ENCODE results near the gene PTPN5.

The PTPN5 gene

GRCh38 chr11:18739685-18740084 lies 51.9 kb downstream of the PTPN5 start:
- no peak for DNase-seq (ENCODE audit: low read depth)

- DNase-seq (ENCODE audit: low read depth), result no peak
Measured at GRCh38 chr11:18737642-18738041, 54.0 kb downstream of the PTPN5 start.

GRCh38 chr11:18736590-18737148 lies 54.9 kb downstream of the PTPN5 start:
- no peak for DNase-seq (ENCODE audit: low read depth)

- no peak for DNase-seq (ENCODE audit: low read depth)
Measured at GRCh38 chr11:18733202-18733601, 58.4 kb downstream of the PTPN5 start.

- DNase-seq (ENCODE audit: low read depth), result peak; percentile 49
Measured at GRCh38 chr11:18731949-18732821, 59.4 kb downstream of the PTPN5 start.

GRCh38 chr11:18731441-18731840 lies 60.2 kb downstream of the PTPN5 start:
- DNase-seq (ENCODE audit: low read depth), result no peak

GRCh38 chr11:18730020-18730419 lies 61.6 kb downstream of the PTPN5 start:
- no peak for DNase-seq (ENCODE audit: low read depth)

GRCh38 chr11:18729426-18729825 lies 62.2 kb downstream of the PTPN5 start:
- no peak for DNase-seq (ENCODE audit: low read depth)

GRCh38 chr11:18728658-18729057 lies 62.9 kb downstream of the PTPN5 start:
- no peak for DNase-seq (ENCODE audit: low read depth)

GRCh38 chr11:18727479-18728236 lies 63.9 kb downstream of the PTPN5 start:
- peak; percentile 33 for DNase-seq (ENCODE audit: low read depth)

- no peak for DNase-seq (ENCODE audit: low read depth)
Measured at GRCh38 chr11:18726040-18726439, 65.6 kb downstream of the PTPN5 start, which contains the start of gene IGSF22. Gene IGSF22, minus strand, starts transcription at chr11:18726188. Its CDS starts 1,952 bp downstream, at chr11:18724236.

- no peak for DNase-seq (ENCODE audit: low read depth)
Measured at GRCh38 chr11:18723991-18724390, 67.6 kb downstream of the PTPN5 start.

GRCh38 chr11:18722293-18722637 lies 69.3 kb downstream of the PTPN5 start:
- DNase-seq (ENCODE audit: low read depth), result no peak

GRCh38 chr11:18721561-18722292 lies 69.9 kb downstream of the PTPN5 start:
- no peak for DNase-seq (ENCODE audit: low read depth)

GRCh38 chr11:18720808-18721560 lies 70.6 kb downstream of the PTPN5 start:
- DNase-seq (ENCODE audit: low read depth), result peak; percentile 70

GRCh38 chr11:18720091-18720807 lies 71.3 kb downstream of the PTPN5 start:
- no peak for DNase-seq (ENCODE audit: low read depth)

GRCh38 chr11:18715476-18715875 lies 76.1 kb downstream of the PTPN5 start:
- no peak for DNase-seq (ENCODE audit: low read depth)

- DNase-seq (ENCODE audit: low read depth), result no peak
Measured at GRCh38 chr11:18714443-18714780, 77.2 kb downstream of the PTPN5 start.

- DNase-seq (ENCODE audit: low read depth), result no peak
Measured at GRCh38 chr11:18713646-18714442, 77.8 kb downstream of the PTPN5 start.

- no peak for DNase-seq (ENCODE audit: low read depth)
Measured at GRCh38 chr11:18710545-18710944, 81.1 kb downstream of the PTPN5 start.
